Measurements from ENCODE around the gene WNT5A.
"Not testable (repeated sequence)": the region's sequence is repeated elsewhere in the genome, so short reads cannot be mapped to it uniquely, and the experiment has no call there.

The WNT5A gene

DNA sequence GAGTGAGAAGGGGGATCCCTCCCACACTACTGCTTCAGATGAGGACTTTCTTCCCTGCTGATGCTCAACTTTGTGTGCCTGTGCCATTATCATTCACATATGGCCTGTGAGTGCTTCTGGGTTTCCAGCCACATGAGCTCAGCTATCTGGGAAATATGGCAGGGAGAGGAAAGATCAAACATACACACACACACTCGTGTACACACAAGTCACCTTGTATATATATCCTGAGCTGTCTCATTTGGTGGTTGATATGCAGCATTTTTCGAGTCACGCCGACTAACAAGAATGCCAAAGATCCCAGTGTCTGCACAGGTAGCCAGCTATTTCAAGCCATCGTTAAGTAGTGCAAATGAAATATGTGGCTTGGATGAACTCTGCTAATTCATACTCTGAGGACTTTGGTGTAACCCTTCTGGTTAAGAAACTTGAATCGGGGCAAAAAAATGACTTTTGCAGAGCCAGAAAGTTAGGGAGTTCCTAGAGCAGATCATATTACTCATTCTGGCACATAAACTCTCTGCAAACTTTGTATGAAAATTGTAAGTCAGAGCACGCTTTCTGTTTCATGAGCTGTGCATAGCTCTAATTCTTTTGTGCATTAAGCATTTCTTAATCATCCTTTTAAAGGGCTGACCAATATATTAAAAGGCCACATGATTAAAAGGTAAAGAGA lies 24.9 kb upstream of the WNT5A start:
- CTCF ChIA-PET = no interaction called here
- DNase-seq (ENCODE audit: low spot score) = no peak
- TF ChIP-seq CTCF (conservative IDR thresholded peaks at IDR 0.05; ENCODE audit: low read depth) = no peak
- POLR2A ChIA-PET (ENCODE audit: low non-redundant PET) = no interaction called here
- peak overlapping the region; percentile 72 for H3K27ac ChIP-seq

DNA sequence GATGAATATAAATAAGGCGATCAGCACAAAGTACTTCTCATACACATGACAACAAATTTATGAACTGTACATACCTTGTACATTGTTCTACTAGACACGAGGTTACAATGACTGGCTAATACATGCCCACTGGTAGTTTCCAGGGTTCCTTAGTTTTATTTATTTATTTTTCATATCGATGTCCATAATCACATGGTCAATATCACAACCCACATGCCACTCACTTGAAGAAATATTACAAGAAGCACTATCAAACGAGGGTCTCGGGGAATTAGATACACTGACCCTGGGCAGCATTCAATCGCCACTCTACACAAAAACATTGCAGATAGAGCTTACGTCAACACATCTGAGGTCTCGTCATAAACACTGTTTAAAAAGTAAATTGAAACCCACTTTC lies 21.2 kb upstream of the WNT5A start:
- no peak overlapping the region for H3K27ac ChIP-seq
- no peak for TF ChIP-seq CTCF (conservative IDR thresholded peaks at IDR 0.05; ENCODE audit: low read depth)
- DNase-seq (ENCODE audit: low spot score) = no peak
- CTCF ChIA-PET = no interaction called here
- POLR2A ChIA-PET (ENCODE audit: low non-redundant PET) = no interaction called here

DNA sequence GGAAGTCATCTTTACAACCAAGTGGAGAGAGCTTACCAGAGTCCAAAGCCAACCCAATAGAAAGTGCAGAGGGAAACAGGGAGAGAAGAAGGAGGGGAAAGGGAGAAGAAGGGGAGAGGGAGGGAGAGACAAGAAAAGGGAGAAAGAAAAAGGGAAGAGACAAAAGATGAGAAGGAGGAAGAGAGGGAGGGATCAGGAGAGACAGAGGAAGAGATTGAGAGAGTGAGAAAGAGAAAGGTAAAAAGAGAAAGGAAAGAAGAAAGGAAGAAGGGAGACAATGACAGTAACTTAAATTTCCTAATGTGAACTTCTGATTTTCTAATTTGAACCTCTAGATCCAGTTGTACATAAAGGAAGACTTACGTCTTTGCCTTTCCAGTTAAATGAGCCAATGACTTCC lies 20.7 kb upstream of the WNT5A start:
- POLR2A ChIA-PET (ENCODE audit: low non-redundant PET) = no interaction called here

DNA sequence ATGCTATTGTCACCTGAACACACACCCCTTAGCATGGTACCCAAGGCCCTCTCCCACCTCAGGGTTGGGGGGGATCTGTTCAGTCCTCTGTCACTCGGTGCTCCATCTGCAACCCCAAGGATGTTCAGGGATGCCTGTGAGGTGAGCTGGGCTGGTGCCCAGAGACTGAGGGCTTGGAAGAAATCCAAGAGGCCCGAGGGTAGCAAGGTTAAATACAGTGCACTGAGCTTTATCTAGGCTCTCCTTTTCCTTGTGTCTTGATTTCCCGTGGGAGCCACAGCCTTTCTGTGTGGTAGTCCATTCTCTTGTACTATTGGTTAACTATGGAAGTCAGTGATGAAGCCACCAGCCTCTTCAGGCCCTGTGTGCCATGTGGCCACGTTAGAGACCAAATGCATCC lies 18.7 kb upstream of the WNT5A start:
- CTCF ChIA-PET = interaction anchor here (0.6 kb wide), 1 partner anchor 215 kb away, joined by 3 read pairs; no protein-coding TSS in a partner anchor
- POLR2A ChIA-PET (ENCODE audit: low non-redundant PET) = no interaction called here
- DNase-seq (ENCODE audit: low spot score) = no peak
- no peak overlapping the region for H3K27ac ChIP-seq
- no peak for TF ChIP-seq CTCF (conservative IDR thresholded peaks at IDR 0.05; ENCODE audit: low read depth)

More for the DNA sequence above, 20.7 kb upstream of the WNT5A start:
- no peak for TF ChIP-seq CTCF (conservative IDR thresholded peaks at IDR 0.05; ENCODE audit: low read depth)
- H3K27ac ChIP-seq = no peak overlapping the region
- DNase-seq (ENCODE audit: low spot score) = no peak
- CTCF ChIA-PET = interaction anchor here (0.7 kb wide), 1 partner anchor 133 kb away, joined by 7 read pairs; no protein-coding TSS in a partner anchor

- DNase-seq (ENCODE audit: low spot score); H3K27ac ChIP-seq; POLR2A ChIA-PET (ENCODE audit: low non-redundant PET): not testable (repeated sequence)
- CTCF ChIA-PET = interaction anchor here (0.7 kb wide), 1 partner anchor 217 kb away, joined by 4 read pairs; no protein-coding TSS in a partner anchor
Measured at GRCh38 chr3:55505102-55505501, 18.0 kb upstream of the WNT5A start.

- TF ChIP-seq CTCF (conservative IDR thresholded peaks at IDR 0.05; ENCODE audit: low read depth) = no peak
- CTCF ChIA-PET = interaction anchor here (0.7 kb wide), 1 partner anchor 218 kb away, joined by 3 read pairs; no protein-coding TSS in a partner anchor
- H3K27ac ChIP-seq = no peak overlapping the region
- no peak for DNase-seq (ENCODE audit: low spot score)
- POLR2A ChIA-PET (ENCODE audit: low non-redundant PET) = no interaction called here
Measured at GRCh38 chr3:55501905-55502304, 14.8 kb upstream of the WNT5A start.

DNA sequence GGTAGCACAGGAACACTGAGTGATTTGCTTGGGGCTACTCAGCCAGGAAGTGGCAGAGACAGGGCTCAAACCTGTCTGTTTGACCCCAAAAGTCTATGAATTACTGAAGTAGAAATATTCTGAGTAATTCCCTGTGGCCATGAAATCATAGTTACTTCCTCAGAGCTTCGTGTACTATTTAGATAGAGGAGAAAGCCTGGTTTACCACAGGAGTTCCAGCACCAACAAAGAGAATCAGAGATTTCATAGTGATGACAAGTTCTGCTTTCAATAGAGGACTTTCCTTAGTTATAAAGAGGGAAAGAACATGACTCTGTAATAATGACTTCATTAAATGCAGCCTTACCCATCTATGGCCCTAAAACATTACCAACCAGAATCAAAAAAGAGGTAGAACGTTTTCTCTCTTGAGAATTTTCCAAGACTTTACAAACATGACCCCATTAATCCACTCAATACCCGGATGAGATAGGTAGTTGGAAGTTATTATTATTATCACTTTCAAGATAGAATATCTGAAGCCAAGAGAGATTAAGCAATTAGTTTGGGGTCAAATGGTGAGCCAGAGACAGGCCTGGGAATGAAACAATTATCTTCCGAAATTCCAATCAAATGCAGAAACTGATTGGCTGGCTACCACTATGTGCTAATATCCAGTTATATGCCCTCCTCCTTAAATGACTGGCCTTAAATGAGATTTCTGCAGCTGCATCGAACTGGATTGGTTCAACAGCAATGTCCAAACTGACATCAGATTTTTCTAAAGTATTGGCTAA lies 13.6 kb upstream of the WNT5A start:
- ChIA-PET CTCF (interaction anchor here (0.5 kb wide), 1 partner anchor 246 kb away, joined by 4 read pairs; no protein-coding TSS in a partner anchor), POLR2A (ENCODE audit: low non-redundant PET) (no interaction called here)
- H3K27ac ChIP-seq = no peak overlapping the region
- DNase-seq (ENCODE audit: low spot score) = no peak
- no peak for TF ChIP-seq CTCF (conservative IDR thresholded peaks at IDR 0.05; ENCODE audit: low read depth)

All from RWPE1 (cell line).